GM21529 (cell line): Measurements from ENCODE around the gene CIT.

Experiments
- ATAC-seq: cut with Tn5 transposase; IDR thresholded peaks from one replicate; pipeline ENCODE4 v1.9.1; 2021; ENCODE audit not compliant: unreplicated experiment

Gene CIT

DNA sequence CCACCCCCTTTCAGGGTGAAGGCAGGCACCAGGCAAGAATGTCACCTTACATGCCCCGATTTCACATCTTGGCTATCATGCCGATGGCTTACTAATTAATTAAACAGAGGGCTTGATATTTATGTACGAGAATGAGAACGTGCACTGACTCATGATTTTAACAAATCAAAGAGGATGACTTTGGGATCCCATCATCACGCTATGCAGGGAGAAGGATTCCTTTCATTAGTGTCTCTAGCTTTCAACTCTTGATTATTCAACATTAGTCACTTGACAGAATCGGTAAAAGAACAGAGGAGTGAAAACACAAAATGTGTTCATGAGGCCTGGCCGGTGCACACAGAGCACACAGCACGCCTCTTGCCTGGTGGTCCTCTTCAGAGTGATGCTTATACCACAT, 128.6 kb downstream of the CIT start:
- ATAC-seq = no peak

GRCh38 chr12:119746169-119746568, 131.0 kb downstream of the CIT start:
- ATAC-seq = no peak

DNA sequence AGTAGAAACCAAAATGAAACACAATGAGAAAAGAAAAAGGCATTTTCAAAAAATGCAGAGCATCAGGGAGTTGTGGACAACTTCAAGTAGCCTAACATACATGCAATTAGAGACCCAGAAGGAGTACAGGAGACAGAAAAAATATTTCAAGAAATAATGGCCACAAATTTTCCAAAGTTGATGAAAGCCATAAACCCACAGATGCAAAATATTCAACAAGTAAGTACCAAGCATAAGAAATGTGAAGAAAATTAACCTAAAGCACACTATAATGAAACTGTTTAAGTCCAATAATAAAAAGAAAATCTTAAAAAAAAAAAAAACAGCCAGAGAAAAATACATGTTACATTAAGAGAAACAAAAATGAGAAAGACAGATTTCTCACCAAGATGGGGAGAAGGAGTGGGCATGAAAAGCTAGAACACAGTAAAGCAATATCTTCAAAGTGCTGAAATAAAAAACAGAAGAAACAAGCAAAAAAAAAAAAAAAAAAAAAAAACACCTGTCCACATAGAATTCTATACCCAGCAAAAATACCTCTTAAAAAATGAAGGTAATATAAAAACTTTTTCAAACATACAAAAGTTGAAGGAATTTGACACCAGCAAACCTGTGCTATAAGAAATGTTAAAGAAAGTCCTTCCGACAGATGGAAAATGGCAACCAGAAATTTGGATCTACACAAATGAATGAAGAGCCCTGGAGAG, 132.1 kb downstream of the CIT start:
- ATAC-seq = no peak

- ATAC-seq = no peak
Measured at GRCh38 chr12:119742700-119743099, 134.4 kb downstream of the CIT start.

GRCh38 chr12:119740830-119741229, 136.3 kb downstream of the CIT start:
- ATAC-seq = no peak

GRCh38 chr12:119735079-119735478, 142.0 kb downstream of the CIT start:
- ATAC-seq = no peak

DNA sequence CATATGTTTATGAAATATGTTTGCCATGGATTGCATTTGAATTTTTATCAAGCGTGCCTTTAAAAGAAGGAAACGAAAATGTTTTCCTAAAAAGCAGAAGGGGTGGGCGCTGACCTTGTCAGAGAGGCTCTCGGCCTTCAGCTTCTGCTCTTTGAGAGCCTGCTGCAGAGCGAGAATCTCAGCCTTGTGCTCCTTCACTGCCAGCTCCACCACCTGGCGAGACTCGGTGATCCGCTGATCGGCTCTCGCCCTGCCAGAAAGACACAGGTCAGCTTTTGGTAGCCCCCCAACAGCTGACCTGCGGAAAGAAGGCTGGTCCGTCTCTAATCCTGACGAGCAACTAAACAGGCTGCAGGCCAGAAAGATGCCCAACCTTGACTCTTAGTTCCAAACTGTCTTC, 146.7 kb downstream of the CIT start:
- ATAC-seq = no peak

DNA sequence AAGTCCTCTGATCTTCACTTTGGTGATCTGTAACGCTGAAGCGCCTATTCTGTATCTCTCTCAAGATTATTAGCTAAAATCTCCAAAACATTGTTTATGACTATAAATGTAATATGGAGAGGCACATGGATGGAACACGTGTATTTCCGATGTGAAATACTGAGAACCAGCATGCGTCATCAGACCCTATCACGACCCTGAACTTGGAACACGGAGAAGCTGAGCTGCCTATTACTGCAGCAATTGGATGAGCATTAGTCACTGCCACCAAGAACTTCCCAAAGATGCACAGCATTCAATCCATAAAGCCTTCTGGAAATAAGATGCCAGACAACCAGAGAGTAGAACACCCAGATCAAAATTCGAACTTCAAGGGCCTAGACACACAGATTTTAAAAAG, 147.2 kb downstream of the CIT start:
- ATAC-seq = no peak

- ATAC-seq = no peak
Measured at GRCh38 chr12:119728444-119728745, 148.7 kb downstream of the CIT start.

DNA sequence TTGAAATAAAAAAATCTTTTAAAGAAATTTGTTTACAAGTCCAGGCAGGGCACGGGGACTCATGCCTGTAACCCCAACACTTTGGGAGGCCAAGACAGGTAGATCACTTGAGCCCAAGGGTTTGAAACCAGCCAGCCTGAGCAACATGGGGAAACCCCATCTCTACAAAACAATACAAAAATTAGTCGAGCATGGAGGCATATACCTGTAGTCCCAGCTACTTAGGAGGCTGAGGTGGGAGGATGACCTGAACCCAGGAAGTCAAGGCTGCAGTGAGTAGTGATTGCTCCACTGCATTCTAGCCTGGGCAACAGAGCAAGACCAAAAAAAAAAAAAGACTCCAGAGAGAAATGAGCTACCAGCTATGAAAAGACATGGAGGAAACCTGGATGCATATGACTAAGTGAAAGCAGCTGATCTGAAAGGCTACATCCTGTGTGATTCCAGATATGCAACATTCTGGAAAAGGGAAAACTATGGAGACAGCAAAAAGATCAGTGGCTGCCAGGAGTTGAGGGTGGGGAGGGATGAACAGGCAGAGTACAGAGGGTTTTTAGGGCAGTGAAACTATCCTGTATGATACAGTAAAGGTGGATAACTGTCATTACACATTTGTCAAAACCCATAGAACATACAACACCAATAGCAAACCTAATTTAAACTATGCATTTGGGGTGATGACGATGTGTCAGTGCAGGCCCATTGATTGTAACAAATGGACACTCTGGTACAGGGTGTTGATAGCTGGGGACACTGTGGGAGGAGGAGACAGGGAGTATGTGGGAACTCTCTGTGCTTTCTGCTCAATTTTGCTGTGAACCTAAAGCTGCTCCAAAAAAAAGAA, 149.3 kb downstream of the CIT start:
- ATAC-seq = no peak

- no peak for ATAC-seq
Measured at GRCh38 chr12:119725523-119725922, 151.6 kb downstream of the CIT start.

DNA sequence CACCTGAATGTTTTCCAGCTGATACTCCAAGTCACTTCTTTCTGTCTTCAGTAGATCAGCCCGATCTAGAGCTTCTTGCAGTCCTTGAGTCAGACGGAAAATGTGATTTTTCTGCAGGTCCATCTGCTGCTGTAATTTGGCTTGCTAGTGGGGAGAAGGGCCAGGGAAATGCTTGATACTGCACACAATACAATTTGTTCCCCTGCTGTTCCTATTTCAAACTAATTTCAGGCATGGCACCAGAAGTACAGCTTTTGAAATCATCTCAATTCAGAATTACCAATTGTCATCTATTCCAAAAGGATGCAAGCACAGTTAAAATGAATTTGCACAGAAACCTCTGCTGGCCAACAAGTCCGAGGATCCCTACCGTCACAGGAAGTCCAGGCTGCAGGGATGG, 155.8 kb downstream of the CIT start:
- ATAC-seq = no peak

DNA sequence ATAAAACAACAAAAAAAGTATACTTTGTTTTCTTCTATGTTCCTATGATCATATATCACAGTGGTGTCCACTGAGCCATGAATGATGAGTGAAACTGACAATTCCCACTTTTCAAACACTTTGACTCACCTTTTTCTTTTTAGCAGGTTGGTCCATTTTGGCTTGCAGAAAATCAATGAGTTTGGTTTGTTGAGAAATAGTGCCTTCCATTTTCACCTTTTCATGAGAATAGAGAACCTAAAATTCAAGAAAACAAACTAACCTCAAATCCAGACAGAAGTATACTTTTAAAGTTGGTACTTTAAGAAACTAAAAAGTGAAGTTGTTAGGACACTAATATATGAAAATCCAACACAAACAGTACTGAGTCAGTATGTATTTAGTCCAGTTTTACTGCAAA, 156.8 kb downstream of the CIT start:
- ATAC-seq = no peak

DNA sequence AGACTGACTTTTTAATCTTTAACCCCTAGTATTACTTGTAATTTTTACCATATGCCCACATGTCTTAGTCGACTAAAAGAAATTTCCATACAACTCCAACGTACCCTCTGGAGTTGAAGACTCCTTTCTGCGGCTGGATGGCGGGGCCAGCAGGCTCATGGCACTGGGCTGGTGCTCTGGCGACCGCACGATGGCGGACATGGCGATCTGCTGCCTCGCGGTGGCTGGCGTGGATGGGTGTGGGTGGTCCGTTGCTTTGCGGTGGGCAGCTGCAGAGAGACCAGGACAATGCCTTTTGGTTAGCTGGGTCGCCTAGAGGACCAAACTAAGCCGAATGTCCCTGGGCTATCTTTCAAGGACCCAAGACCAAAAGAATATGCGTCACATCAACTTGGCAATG, 159.0 kb downstream of the CIT start:
- no peak for ATAC-seq

DNA sequence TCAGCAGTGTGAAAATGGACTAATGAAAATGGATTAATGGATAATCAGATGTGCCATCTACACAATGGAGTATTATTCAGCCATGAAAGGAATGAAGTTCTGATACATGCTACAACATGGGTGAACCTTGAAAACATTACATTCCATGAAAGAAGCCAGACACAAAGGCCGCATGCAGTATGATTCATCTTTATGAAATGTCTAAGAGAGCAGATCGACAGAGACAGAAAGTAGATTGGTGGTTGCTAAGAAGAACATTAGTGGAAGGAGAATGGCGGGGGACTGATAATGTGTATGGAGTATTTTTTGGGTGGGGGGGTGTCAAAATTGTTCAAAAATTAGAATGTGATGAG, 161.9 kb downstream of the CIT start:
- ATAC-seq = no peak

DNA sequence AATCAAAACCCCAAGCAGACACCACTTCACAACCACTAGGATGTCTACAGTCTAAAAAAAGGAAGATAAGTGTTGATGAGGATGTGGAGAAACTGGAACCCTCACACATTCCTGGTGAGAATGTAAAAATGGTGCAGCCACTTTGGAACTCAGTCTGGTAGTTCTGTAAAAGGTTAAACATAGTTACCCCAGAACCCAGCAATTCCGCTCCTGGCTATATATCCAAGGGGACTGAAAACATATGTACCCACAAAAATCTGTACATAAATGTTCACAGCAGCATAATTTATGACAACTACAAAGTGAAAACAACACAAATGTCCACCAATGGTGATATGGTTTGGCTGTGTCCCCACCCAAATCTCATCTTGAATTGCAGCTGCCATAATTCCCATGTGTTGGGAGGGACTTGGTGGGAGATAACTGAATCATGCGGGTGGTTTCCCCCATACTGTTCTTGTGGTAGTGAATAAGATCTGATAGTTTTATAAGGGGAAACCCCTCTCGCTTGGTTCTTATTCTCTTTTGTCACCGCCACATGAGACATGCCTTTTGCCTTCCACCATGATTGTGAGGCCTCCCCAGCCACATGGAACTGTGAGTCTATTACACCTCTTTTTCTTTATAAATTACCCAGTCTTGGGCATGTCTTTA, 162.4 kb downstream of the CIT start:
- ATAC-seq = no peak

DNA sequence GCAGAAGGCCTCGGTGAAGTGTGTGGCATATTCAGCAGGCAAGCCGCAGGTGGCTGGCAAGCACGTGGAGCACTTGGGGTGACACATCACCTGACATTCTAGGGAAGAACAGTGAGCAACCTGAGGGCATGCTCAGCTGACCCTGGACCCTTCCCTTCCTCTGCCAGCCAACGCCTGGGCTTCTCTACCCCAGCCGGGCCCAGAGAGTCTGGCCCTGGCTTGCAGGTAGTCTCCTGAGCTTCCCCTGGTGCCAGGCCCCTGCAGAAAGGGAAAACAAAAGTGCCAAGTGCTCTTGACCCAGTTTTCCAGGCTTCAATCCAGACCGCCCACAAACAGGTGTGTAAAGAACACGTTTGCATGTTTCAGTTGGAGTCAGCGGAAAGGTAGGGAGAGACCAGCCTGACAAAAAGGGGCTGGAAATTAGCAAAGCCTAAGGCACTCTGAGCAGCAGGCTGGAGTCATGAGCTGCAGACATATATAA, 163.5 kb downstream of the CIT start:
- ATAC-seq = no peak

GRCh38 chr12:119712721-119713120, 164.4 kb downstream of the CIT start:
- no peak for ATAC-seq

DNA sequence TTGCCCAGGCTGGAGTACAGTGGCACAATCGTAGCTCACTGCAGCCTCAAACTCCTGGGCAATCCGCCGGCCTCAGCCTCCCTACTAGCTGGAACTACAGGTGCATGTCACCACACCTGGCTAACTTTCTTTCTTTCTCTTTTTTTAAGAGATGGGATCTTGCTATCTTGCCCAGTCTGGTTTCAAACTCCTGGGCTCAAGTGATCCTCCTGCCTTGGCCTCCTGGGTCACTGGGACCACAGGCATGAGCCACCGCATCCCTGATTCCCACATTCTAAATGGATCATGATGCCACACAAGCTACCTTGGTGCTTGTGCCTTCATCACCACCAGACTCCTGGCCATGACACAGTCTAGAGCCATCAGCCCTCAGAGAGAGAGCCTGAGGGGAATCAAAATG, 165.4 kb downstream of the CIT start:
- no peak for ATAC-seq

- no peak for ATAC-seq
Measured at GRCh38 chr12:119710965-119711551, 166.1 kb downstream of the CIT start.

GRCh38 chr12:119710374-119710964, 166.7 kb downstream of the CIT start:
- ATAC-seq = no peak
